Spleen (tissue), 11 donors: ENCODE results near the gene ABCG5. TPM values are rescaled to one million over a fixed set of nuclear protein-coding genes. Genes with fewer than 3 reads are reported as not detected.

ENCODE experiments used
- DNase-seq: peaks from one replicate; pipeline ENCODE4 v3.0.0-alpha.2; 2020
- H3K27ac ChIP-seq, 8 donors: fragments of 200-600 bp; sonication (generic) in 7 of 8; 1 replicate in 4 of 8; 2 replicates in 4 of 8; pipeline versions ENCODE4 v1.5.0 to v1.8.0; 2016 to 2021; ENCODE audit warnings: inconsistent platforms in 4 of 8, mild to moderate bottlenecking in 4 of 8, moderate library complexity in 1 of 8
- H3K27me3 ChIP-seq, 7 donors: fragments of 200-600 bp; sonication (generic) in 6 of 7; replicated peaks in 1 of 7; 1 replicate in 4 of 7; 2 replicates in 3 of 7; pipeline versions ENCODE4 v1.5.0 to v1.8.0; 2016 to 2021; ENCODE audit warnings: inconsistent platforms in 3 of 7, mild to moderate bottlenecking in 1 of 7
- H3K36me3 ChIP-seq, 6 donors: fragments of 200-600 bp; sonication (generic) in 5 of 6; 1 replicate in 4 of 6; 2 replicates in 2 of 6; pipeline versions ENCODE4 v1.5.0 to v1.8.0; 2016 to 2021; ENCODE audit warnings: inconsistent platforms in 2 of 6
- H3K4me1 ChIP-seq, 6 donors: fragments of 200-600 bp; sonication (generic) in 5 of 6; 1 replicate in 3 of 6; 2 replicates in 3 of 6; pipeline versions ENCODE4 v1.5.0 to v1.8.0; 2016 to 2021; ENCODE audit warnings: inconsistent platforms in 3 of 6
- H3K4me3 ChIP-seq, 8 donors: fragments of 200-600 bp; sonication (generic) in 7 of 8; 1 replicate in 4 of 8; 2 replicates in 4 of 8; pipeline versions ENCODE4 v1.5.0 to v1.8.0; 2016 to 2021; ENCODE audit warnings: inconsistent platforms in 4 of 8, mild to moderate bottlenecking in 4 of 8, moderate library complexity in 2 of 8
- H3K9me3 ChIP-seq, 8 donors: fragments of 200-600 bp; sonication (generic) in 7 of 8; 1 replicate in 4 of 8; 2 replicates in 4 of 8; pipeline versions ENCODE4 v1.5.0 to v1.8.0; 2016 to 2021; ENCODE audit warnings: inconsistent platforms in 4 of 8
- POLR2A ChIP-seq, 3 donors: fragments of 450-650 bp; IDR thresholded peaks; one replicate each; pipeline ENCODE4 v1.5.1; 2017; ENCODE audit warnings: antibody characterized with exemption in 3 of 3, mild to moderate bottlenecking in 1 of 3
- POLR2AphosphoS5 ChIP-seq, 3 donors: sonication (generic); formaldehyde crosslinking; IDR thresholded peaks; one replicate each; pipeline ENCODE4 v1.5.1; 2017; ENCODE audit warnings: antibody characterized with exemption in 3 of 3
- WGBS, 5 donors: extraction: QIAGEN DNeasy Blood & Tissue Kit in 3 of 5; methylation state at CpG; one replicate each; pipeline versions ENCODE4 v1.1.5 to v1.1.7; 2013 to 2018; 5-methylcytosine and 5-hydroxymethylcytosine counted together
- intact Hi-C: fragments of 100-400 bp; cut with DNase I; formaldehyde crosslinking; loops from one replicate; pipeline ENCODE4 v1.15.0; 2023; ENCODE audit warnings: low total_unique reads
- polyA plus RNA-seq, 3 donors: library from polyadenylated mRNA; stranded (reverse); fragments of 200-250 nt; gene quantifications; one replicate each; pipeline ENCODE4 v1.2.1, GENCODE V29; 2013
- total RNA-seq, 7 donors: library from RNA; depleted of rRNA in 3 of 7; stranded (reverse); fragments of >200 nt in 3 of 7; fragmentation: NEBNext Ultra II Directional in 4 of 7; extraction: Animal tissue kit (Norgen Biotek cat#: 25700) in 4 of 7; gene quantifications; one replicate each; pipeline versions ENCODE4 v1.1.0 to v1.2.1, GENCODE V29; 2016 to 2021
- TF ChIP-seq, protein P1 (sequence below), 11 experiments: fragments of 200-600 bp in 7 of 11; fragments of 450-650 bp in 4 of 11; sonication (generic) in 4 of 11; IDR thresholded peaks in 8 of 11; conservative IDR thresholded peaks in 3 of 11; 1 replicate in 7 of 11; 2 replicates in 4 of 11; pipeline versions ENCODE4 v1.4.0 to v1.8.0; 2016 to 2021; ENCODE audit warnings: antibody characterized with exemption in 11 of 11, inconsistent platforms in 4 of 11, mild to moderate bottlenecking in 1 of 11
- donor health status: healthy with polysubstance abuse.
- donor health status: DM: no; HTN: no; CAD: no; lungs with moderate emphysema.
- donor health status: DM: no; HTN: no; CAD: no.
- donor health status: Bipolar disorder and iron deficiency.
- donor health status: healthy.
- donor health status: DM: no; HTN: no; CAD: no.
- donor health status: DM: yes; HTN: yes; CAD: no.

Gene ABCG5
- total and polyA plus RNA-seq, 10 donors, result 0.05 to 0.37 (median 0.25) TPM; not detected in 6

DNA sequence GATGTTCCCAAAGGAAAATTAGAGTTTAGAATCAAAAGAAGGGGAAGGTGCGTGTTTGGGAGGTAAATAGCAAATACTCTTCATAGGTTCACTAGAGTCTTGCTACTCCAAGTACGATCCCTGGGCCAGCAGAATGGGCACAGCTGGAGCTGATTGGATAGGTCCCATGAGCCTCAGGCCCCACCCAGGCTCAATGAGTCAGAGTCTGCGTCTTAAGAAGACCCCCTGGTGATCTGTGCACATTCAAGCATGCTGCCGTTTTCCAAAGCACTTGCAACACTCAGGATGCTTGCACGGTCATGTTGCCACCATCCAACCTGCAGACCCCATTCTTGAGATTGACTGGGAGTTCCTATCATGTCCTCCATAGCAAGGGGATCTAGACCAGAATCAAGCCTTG, 40.6 kb upstream of the ABCG5 start:
- Histone ChIP-seq H3K4me1 (peaks cover 0 to 7% (median 4%) of the 10 kb centered on the region in 6 donors), H3K36me3 (no peaks in the 10 kb centered on the region), H3K27ac (no peak overlapping the region), H3K9me3 (no peaks in the 10 kb centered on the region), H3K27me3 (peaks cover 0 to 21% (median 0%) of the 10 kb centered on the region in 7 donors), H3K4me3 (no peak overlapping the region)
- intact Hi-C loops, result no loop called here
- WGBS, 5 donors, result 80 to 89% (median 84%) methylated on average over 5 of the region's 5 CpGs
- no peak for DNase-seq
- no peak for TF ChIP-seq POLR2AphosphoS5 (IDR thresholded peaks at IDR 0.05)
- TF ChIP-seq, protein P1, sequence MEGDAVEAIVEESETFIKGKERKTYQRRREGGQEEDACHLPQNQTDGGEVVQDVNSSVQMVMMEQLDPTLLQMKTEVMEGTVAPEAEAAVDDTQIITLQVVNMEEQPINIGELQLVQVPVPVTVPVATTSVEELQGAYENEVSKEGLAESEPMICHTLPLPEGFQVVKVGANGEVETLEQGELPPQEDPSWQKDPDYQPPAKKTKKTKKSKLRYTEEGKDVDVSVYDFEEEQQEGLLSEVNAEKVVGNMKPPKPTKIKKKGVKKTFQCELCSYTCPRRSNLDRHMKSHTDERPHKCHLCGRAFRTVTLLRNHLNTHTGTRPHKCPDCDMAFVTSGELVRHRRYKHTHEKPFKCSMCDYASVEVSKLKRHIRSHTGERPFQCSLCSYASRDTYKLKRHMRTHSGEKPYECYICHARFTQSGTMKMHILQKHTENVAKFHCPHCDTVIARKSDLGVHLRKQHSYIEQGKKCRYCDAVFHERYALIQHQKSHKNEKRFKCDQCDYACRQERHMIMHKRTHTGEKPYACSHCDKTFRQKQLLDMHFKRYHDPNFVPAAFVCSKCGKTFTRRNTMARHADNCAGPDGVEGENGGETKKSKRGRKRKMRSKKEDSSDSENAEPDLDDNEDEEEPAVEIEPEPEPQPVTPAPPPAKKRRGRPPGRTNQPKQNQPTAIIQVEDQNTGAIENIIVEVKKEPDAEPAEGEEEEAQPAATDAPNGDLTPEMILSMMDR (IDR thresholded peaks at IDR 0.05 in 8 of 11, conservative IDR thresholded peaks at IDR 0.05 in 3 of 11), result no peak
- TF ChIP-seq POLR2A (IDR thresholded peaks at IDR 0.05), result no peak

DNA sequence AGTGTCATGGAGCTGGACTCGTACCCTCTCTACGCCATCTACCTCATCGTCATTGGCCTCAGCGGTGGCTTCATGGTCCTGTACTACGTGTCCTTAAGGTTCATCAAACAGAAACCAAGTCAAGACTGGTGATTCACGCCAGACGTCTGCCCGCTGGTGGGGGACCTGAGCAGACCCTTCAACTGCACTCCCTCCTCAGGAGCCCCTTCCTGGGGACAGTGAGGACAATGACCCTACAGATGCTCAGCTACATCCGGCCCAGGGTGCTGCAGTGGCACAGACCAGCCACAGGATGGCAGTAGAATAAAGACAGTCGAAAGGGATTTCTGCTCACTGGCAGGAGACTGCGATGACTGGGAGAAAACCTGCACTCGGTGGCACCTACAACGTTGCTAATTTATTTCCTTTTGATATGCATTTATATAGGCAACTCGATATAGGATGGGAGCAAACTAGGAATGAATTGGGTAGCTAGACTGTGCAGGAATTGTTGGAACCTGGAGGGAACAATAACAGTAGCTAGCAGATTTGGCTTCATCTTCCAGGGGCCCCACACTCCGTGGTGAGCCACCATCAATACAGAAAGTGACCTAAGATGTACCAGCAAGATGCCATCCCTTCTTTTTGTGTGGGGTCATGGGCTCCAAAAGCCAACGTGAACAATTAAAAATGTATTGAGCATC, 39.3 kb upstream of the ABCG5 start:
- Histone ChIP-seq H3K4me1 (peaks cover 0 to 7% (median 4%) of the 10 kb centered on the region in 6 donors), H3K27ac (no peak overlapping the region), H3K4me3 (no peak overlapping the region), H3K9me3 (no peaks in the 10 kb centered on the region), H3K36me3 (no peaks in the 10 kb centered on the region), H3K27me3 (peaks cover 0 to 26% (median 0%) of the 10 kb centered on the region in 7 donors)
- no peak for TF ChIP-seq POLR2AphosphoS5 (IDR thresholded peaks at IDR 0.05)
- no peak for TF ChIP-seq POLR2A (IDR thresholded peaks at IDR 0.05)
- TF ChIP-seq, protein P1 (IDR thresholded peaks at IDR 0.05 in 8 of 11, conservative IDR thresholded peaks at IDR 0.05 in 3 of 11), result peak; percentile 56 to 94 (median 86)
- WGBS, 5 donors, result 35 to 37% (median 36%) methylated on average over 16 of the region's 16 CpGs
- intact Hi-C loops, result no loop called here
- no peak for DNase-seq

DNA sequence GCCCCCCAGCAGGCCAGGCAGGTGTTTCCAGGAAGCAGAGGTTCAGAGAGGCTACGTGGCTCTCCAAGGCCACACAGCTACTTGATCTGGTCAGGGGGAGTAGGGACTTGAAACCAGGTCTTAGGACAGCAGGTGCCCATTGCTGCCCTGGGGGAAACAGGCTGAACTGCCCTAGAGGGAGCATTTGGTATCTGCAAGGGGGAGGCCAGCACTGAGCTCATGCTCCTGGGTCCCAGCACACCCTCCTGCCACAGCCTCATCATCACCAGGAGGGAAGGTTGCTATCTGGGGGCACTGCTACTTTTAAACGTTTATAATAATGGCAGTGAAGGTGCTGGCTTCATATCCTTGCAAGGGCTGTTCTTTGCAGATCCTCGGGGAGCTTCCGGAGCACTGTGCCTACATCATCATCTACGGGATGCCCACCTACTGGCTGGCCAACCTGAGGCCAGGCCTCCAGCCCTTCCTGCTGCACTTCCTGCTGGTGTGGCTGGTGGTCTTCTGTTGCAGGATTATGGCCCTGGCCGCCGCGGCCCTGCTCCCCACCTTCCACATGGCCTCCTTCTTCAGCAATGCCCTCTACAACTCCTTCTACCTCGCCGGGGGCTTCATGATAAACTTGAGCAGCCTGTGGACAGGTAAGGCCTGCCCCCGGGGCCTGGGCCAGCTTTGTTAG, 36.3 kb upstream of the ABCG5 start:
- DNase-seq, result no peak
- intact Hi-C loops, result no loop called here

More for the DNA sequence above, 36.3 kb upstream of the ABCG5 start:
- Histone ChIP-seq H3K27me3 (peaks cover 0 to 43% (median 0%) of the 10 kb centered on the region in 7 donors), H3K36me3 (no peaks in the 10 kb centered on the region), H3K4me3 (no peak overlapping the region), H3K9me3 (no peaks in the 10 kb centered on the region), H3K4me1 (peaks cover 0 to 7% (median 4%) of the 10 kb centered on the region in 6 donors), H3K27ac (no peak overlapping the region)
- no peak for TF ChIP-seq POLR2AphosphoS5 (IDR thresholded peaks at IDR 0.05)
- TF ChIP-seq, protein P1 (IDR thresholded peaks at IDR 0.05 in 8 of 11, conservative IDR thresholded peaks at IDR 0.05 in 3 of 11), result no peak
- TF ChIP-seq POLR2A (IDR thresholded peaks at IDR 0.05), result no peak
- WGBS, 5 donors, result 79 to 86% (median 85%) methylated on average over 9 to 11 of the region's 11 CpGs
